Body of pancreas (tissue), 4 donors: ENCODE results near the gene STK31.

ENCODE experiments used
- POLR2A ChIP-seq, 3 donors: fragments of 450-650 bp; IDR thresholded peaks; one replicate each; pipeline ENCODE4 v1.6.1; 2016; ENCODE audit warnings: antibody characterized with exemption in 3 of 3, mild to moderate bottlenecking in 2 of 3
- TF ChIP-seq, protein P1 (sequence below), 7 experiments: fragments of 450-650 bp in 4 of 7; fragments of 200-600 bp in 3 of 7; sonication (generic) in 3 of 7; IDR thresholded peaks; one replicate each; pipeline ENCODE4 v1.5.1; 2016 to 2019; ENCODE audit warnings: antibody characterized with exemption in 7 of 7

DNA sequence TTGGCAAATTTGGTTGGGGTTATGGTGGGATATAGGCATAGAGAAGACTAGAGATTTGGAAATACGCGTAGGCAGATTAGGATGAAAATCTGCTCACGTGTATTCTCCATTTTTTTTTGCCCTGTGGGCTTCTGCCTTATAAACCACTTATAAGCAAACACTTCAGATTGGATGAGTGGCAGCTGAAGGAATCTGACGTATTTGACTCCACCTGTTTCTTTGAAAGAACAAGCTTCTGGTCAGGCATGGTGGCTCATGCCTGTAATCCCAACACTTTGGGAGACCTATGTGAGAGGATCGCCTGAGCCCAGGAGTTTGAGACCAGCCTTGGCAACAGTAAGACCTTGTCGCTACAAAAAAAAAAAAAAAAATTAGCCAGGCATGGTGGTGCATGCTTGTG, 5.1 kb downstream of the STK31 start:
- TF ChIP-seq, protein P1, sequence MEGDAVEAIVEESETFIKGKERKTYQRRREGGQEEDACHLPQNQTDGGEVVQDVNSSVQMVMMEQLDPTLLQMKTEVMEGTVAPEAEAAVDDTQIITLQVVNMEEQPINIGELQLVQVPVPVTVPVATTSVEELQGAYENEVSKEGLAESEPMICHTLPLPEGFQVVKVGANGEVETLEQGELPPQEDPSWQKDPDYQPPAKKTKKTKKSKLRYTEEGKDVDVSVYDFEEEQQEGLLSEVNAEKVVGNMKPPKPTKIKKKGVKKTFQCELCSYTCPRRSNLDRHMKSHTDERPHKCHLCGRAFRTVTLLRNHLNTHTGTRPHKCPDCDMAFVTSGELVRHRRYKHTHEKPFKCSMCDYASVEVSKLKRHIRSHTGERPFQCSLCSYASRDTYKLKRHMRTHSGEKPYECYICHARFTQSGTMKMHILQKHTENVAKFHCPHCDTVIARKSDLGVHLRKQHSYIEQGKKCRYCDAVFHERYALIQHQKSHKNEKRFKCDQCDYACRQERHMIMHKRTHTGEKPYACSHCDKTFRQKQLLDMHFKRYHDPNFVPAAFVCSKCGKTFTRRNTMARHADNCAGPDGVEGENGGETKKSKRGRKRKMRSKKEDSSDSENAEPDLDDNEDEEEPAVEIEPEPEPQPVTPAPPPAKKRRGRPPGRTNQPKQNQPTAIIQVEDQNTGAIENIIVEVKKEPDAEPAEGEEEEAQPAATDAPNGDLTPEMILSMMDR (IDR thresholded peaks at IDR 0.05): no peak
- TF ChIP-seq POLR2A (IDR thresholded peaks at IDR 0.05): no peak
